CD14-positive monocyte (primary cell): ENCODE results near the gene MAP1A. TPM values are rescaled to one million over a fixed set of nuclear protein-coding genes. Genes with fewer than 3 reads are reported as not detected.

ENCODE experiments used
- DNase-seq, 3 donors: peaks; one replicate each; pipeline ENCODE4 v3.0.0-alpha.2; 2011 to 2022
- H2AFZ ChIP-seq: 2 replicates; pipeline ENCODE4 v1.6.0; 2012; ENCODE audit warnings: mild to moderate bottlenecking, low read depth, low read length, inconsistent platforms; ENCODE audit not compliant: insufficient read depth, poor library complexity, severe bottlenecking
- H3K27ac ChIP-seq, 2 donors: 1 replicate in 1 of 2; 2 replicates in 1 of 2; pipeline ENCODE4 v1.5.1; 2012 to 2013; ENCODE audit warnings: low read length in 2 of 2, control low read depth in 1 of 2, inconsistent platforms in 1 of 2, low read depth in 1 of 2, mild to moderate bottlenecking in 1 of 2
- H3K27me3 ChIP-seq, 2 donors: one replicate each; pipeline versions ENCODE4 v1.6.0 to v1.6.1; 2011 to 2013; ENCODE audit warnings: low read length in 2 of 2; ENCODE audit not compliant: control insufficient read depth in 2 of 2, insufficient read depth in 2 of 2
- H3K36me3 ChIP-seq, 2 donors: replicated peaks in 1 of 2; 1 replicate in 1 of 2; 2 replicates in 1 of 2; pipeline versions ENCODE4 v1.5.1 to v1.6.1; 2012 to 2013; ENCODE audit warnings: low read length in 2 of 2, control low read depth in 1 of 2, inconsistent platforms in 1 of 2, mild to moderate bottlenecking in 1 of 2; ENCODE audit not compliant: insufficient read depth in 2 of 2, control insufficient read depth in 1 of 2
- H3K4me1 ChIP-seq, 2 donors: 1 replicate in 1 of 2; 2 replicates in 1 of 2; pipeline versions ENCODE4 v1.5.1 to v1.6.1; 2012 to 2013; ENCODE audit warnings: low read length in 2 of 2, control low read depth in 1 of 2, inconsistent platforms in 1 of 2, mild to moderate bottlenecking in 1 of 2, moderate library complexity in 1 of 2; ENCODE audit not compliant: insufficient read depth in 2 of 2, control insufficient read depth in 1 of 2
- H3K4me2 ChIP-seq: replicated peaks from 2 replicates; pipeline ENCODE3; 2012; ENCODE audit warnings: low read length, moderate library complexity, mild to moderate bottlenecking; ENCODE audit not compliant: poor library complexity, severe bottlenecking; ENCODE audit errors: extremely low read depth
- H3K4me3 ChIP-seq, 3 experiments: fragments of 200-600 bp in 1 of 3; sonication (generic) in 1 of 3; replicated peaks in 1 of 3; 1 replicate in 2 of 3; 2 replicates in 1 of 3; pipeline ENCODE4 v1.5.1; 2011 to 2013; ENCODE audit warnings: low read length in 3 of 3, mild to moderate bottlenecking in 3 of 3, control low read depth in 2 of 3, low read depth in 2 of 3, inconsistent platforms in 1 of 3, moderate library complexity in 1 of 3
- H3K79me2 ChIP-seq: 2 replicates; pipeline ENCODE4 v1.6.0; 2012; ENCODE audit warnings: mild to moderate bottlenecking, control low read depth, inconsistent platforms, low read length, moderate library complexity; ENCODE audit not compliant: insufficient read depth
- H3K9ac ChIP-seq: 2 replicates; pipeline ENCODE4 v1.6.0; 2017; ENCODE audit warnings: low read length, mild to moderate bottlenecking; ENCODE audit not compliant: insufficient read depth, poor library complexity, severe bottlenecking
- H3K9me3 ChIP-seq, 2 donors: replicated peaks in 1 of 2; 1 replicate in 1 of 2; 2 replicates in 1 of 2; pipeline versions ENCODE4 v1.5.1 to v1.6.1; 2012 to 2013; ENCODE audit warnings: low read length in 2 of 2, control low read depth in 1 of 2; ENCODE audit not compliant: control insufficient read depth in 1 of 2, insufficient read depth in 1 of 2
- H4K20me1 ChIP-seq: 2 replicates; pipeline ENCODE4 v1.6.0; 2012; ENCODE audit warnings: mild to moderate bottlenecking, low read length, control low read depth, moderate library complexity; ENCODE audit not compliant: insufficient read depth
- H3K27ac Mint-ChIP-seq, 7 donors: one replicate each; pipeline ENCODE4 v1.8.0; 2020; ENCODE audit warnings: mild to moderate bottlenecking in 7 of 7, mixed read lengths in 7 of 7, moderate library complexity in 6 of 7, inconsistent platforms in 2 of 7
- H3K27me3 Mint-ChIP-seq, 3 donors: one replicate each; pipeline ENCODE4 v1.8.0; 2021 to 2022; ENCODE audit warnings: low read depth in 3 of 3, mild to moderate bottlenecking in 3 of 3, mixed read lengths in 3 of 3, moderate library complexity in 3 of 3, inconsistent platforms in 1 of 3
- H3K36me3 Mint-ChIP-seq, 2 donors: one replicate each; pipeline ENCODE4 v1.8.0; 2020; ENCODE audit warnings: mixed read lengths in 2 of 2, inconsistent platforms in 1 of 2, mild to moderate bottlenecking in 1 of 2
- H3K4me1 Mint-ChIP-seq: one replicate; pipeline ENCODE4 v1.8.0; 2020; ENCODE audit warnings: mild to moderate bottlenecking, mixed read lengths
- H3K4me3 Mint-ChIP-seq, 2 donors: one replicate each; pipeline ENCODE4 v1.8.0; 2020; ENCODE audit warnings: mild to moderate bottlenecking in 2 of 2, mixed read lengths in 2 of 2, moderate library complexity in 1 of 2
- H3K9me3 Mint-ChIP-seq, 7 donors: one replicate each; pipeline ENCODE4 v1.8.0; 2020 to 2022; ENCODE audit warnings: mixed read lengths in 7 of 7, mild to moderate bottlenecking in 6 of 7, moderate library complexity in 6 of 7, inconsistent platforms in 2 of 7
- WGBS: methylation state at CpG from one replicate; pipeline ENCODE4 v1.1.5; 2013; ENCODE audit warnings: missing lambda C conversion rate; ENCODE audit not compliant: insufficient coverage; 5-methylcytosine and 5-hydroxymethylcytosine counted together
- intact Hi-C, 2 donors: fragments of 100-400 bp; cut with micrococcal nuclease; formaldehyde crosslinking; loops; one replicate each; pipeline versions ENCODE4 v1.15.0 to v1.15.1; 2023
- polyA plus RNA-seq, 3 donors: library from polyadenylated mRNA; depleted of rRNA in 1 of 3; unstranded in 2 of 3; stranded (reverse) in 1 of 3; fragments of 300-500 nt in 2 of 3; fragments of >200 nt in 1 of 3; fragmentation: Illumina TruSeq in 2 of 3; gene quantifications; 1 replicate in 2 of 3; 2 replicates in 1 of 3; pipeline ENCODE4 v1.2.3, GENCODE V29; 2012 to 2021
- TF ChIP-seq, protein P1 (sequence below): fragments of 200-600 bp; IDR thresholded peaks from one replicate; pipeline ENCODE4 v1.8.0; 2022; ENCODE audit warnings: antibody characterized with exemption, mild to moderate bottlenecking

The MAP1A gene
- polyA plus RNA-seq, 3 donors: 0.01 to 0.02 TPM; not detected in 1

DNA sequence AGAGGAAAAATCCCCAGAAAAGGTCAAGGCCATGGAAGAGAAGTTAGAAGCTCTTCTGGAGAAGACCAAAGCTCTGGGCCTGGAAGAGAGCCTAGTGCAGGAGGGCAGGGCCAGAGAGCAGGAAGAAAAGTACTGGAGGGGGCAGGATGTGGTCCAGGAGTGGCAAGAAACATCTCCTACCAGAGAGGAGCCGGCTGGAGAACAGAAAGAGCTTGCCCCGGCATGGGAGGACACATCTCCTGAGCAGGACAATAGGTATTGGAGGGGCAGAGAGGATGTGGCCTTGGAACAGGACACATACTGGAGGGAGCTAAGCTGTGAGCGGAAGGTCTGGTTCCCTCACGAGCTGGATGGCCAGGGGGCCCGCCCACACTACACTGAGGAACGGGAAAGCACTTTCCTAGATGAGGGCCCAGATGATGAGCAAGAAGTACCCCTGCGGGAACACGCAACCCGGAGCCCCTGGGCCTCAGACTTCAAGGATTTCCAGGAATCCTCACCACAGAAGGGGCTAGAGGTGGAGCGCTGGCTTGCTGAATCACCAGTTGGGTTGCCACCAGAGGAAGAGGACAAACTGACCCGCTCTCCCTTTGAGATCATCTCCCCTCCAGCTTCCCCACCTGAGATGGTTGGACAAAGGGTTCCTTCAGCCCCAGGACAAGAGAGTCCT, 9.0 kb downstream of the MAP1A start:
- H3K9ac ChIP-seq: no peak overlapping the region
- H3K27me3 ChIP-seq: no peaks in the 10 kb centered on the region
- Mint-ChIP-seq H3K4me3 (no peak overlapping the region), H3K4me1 (no peaks in the 10 kb centered on the region), H3K27ac (peak overlapping the region in 1 of 7 donors; percentile 66), H3K27me3 (peaks cover under 1 to 2% (median 2%) of the 10 kb centered on the region in 3 donors), H3K9me3 (no peaks in the 10 kb centered on the region), H3K36me3 (no peaks in the 10 kb centered on the region)
- H3K4me1 ChIP-seq: no peaks in the 10 kb centered on the region
- H3K9me3 ChIP-seq: no peaks in the 10 kb centered on the region
- H4K20me1 ChIP-seq: no peaks in the 10 kb centered on the region
- no peaks in the 10 kb centered on the region for H3K36me3 ChIP-seq
- no peak overlapping the region for H3K4me3 ChIP-seq
- intact Hi-C loops: no loop called here
- H3K27ac ChIP-seq: no peak overlapping the region
- no peak for DNase-seq
- TF ChIP-seq, protein P1, sequence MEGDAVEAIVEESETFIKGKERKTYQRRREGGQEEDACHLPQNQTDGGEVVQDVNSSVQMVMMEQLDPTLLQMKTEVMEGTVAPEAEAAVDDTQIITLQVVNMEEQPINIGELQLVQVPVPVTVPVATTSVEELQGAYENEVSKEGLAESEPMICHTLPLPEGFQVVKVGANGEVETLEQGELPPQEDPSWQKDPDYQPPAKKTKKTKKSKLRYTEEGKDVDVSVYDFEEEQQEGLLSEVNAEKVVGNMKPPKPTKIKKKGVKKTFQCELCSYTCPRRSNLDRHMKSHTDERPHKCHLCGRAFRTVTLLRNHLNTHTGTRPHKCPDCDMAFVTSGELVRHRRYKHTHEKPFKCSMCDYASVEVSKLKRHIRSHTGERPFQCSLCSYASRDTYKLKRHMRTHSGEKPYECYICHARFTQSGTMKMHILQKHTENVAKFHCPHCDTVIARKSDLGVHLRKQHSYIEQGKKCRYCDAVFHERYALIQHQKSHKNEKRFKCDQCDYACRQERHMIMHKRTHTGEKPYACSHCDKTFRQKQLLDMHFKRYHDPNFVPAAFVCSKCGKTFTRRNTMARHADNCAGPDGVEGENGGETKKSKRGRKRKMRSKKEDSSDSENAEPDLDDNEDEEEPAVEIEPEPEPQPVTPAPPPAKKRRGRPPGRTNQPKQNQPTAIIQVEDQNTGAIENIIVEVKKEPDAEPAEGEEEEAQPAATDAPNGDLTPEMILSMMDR: no peak
- H3K4me2 ChIP-seq: no peak overlapping the region
- H3K79me2 ChIP-seq: no peaks in the 10 kb centered on the region
- no peak overlapping the region for H2AFZ ChIP-seq
- 88% methylated on average over 5 of the region's 11 CpGs for WGBS

DNA sequence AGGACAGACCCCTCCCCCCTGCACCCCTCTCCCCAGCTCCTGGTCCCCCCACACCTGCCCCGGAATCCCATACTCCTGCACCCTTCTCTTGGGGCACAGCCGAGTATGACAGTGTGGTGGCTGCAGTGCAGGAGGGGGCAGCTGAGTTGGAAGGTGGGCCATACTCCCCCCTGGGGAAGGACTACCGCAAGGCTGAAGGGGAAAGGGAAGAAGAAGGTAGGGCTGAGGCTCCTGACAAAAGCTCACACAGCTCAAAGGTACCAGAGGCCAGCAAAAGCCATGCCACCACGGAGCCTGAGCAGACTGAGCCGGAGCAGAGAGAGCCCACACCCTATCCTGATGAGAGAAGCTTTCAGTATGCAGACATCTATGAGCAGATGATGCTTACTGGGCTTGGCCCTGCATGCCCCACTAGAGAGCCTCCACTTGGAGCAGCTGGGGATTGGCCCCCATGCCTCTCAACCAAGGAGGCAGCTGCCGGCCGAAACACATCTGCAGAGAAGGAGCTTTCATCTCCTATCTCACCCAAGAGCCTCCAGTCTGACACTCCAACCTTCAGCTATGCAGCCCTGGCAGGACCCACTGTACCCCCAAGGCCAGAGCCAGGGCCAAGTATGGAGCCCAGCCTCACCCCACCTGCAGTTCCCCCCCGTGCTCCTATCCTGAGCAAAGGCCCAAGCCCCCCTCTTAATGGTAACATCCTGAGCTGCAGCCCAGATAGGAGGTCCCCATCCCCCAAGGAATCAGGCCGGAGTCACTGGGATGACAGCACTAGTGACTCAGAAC, 9.8 kb downstream of the MAP1A start:
- H3K9me3 Mint-ChIP-seq: no peaks in the 10 kb centered on the region
- WGBS: 95% methylated on average over 6 of the region's 9 CpGs
- no peaks in the 10 kb centered on the region for H3K4me1 Mint-ChIP-seq
- Histone ChIP-seq H3K27ac (no peak overlapping the region), H3K9ac (no peak overlapping the region), H4K20me1 (no peaks in the 10 kb centered on the region), H3K4me3 (no peak overlapping the region), H3K36me3 (no peaks in the 10 kb centered on the region), H3K4me2 (no peak overlapping the region), H3K4me1 (no peaks in the 10 kb centered on the region), H3K79me2 (no peaks in the 10 kb centered on the region), H3K27me3 (no peaks in the 10 kb centered on the region), H3K9me3 (no peaks in the 10 kb centered on the region), H2AFZ (no peak overlapping the region)
- H3K36me3 Mint-ChIP-seq: no peaks in the 10 kb centered on the region
- no peak overlapping the region for H3K27ac Mint-ChIP-seq
- intact Hi-C loops: no loop called here
- TF ChIP-seq, protein P1: no peak
- peaks cover 1 to 2% (median 2%) of the 10 kb centered on the region in 3 donors for H3K27me3 Mint-ChIP-seq
- DNase-seq: no peak
- H3K4me3 Mint-ChIP-seq: no peak overlapping the region
